Effector memory CD8-positive, alpha-beta T cell (primary cell): ENCODE measurements around the gene CCDC54.

Source experiments
- ATAC-seq: fragments of 150-1000 bp; cut with Tn5 transposase; replicated peaks from 2 replicates; pipeline ENCODE4 v1.10.0; 2021; ENCODE audit warnings: mild to moderate bottlenecking, moderate library complexity
- DNase-seq, 3 experiments: peaks; one replicate each; pipeline ENCODE4 v3.0.0; 2021
- H3K27ac Mint-ChIP-seq, 2 donors: one replicate each; pipeline ENCODE4 v1.8.0; 2022; ENCODE audit warnings: mild to moderate bottlenecking in 2 of 2, mixed read lengths in 2 of 2, moderate library complexity in 2 of 2
- H3K27me3 Mint-ChIP-seq, 2 donors: one replicate each; pipeline ENCODE4 v1.8.0; 2022; ENCODE audit warnings: mixed read lengths in 2 of 2
- H3K36me3 Mint-ChIP-seq: one replicate; pipeline ENCODE4 v1.8.0; 2022; ENCODE audit warnings: mild to moderate bottlenecking, moderate library complexity, mixed read lengths; ENCODE audit not compliant: insufficient read depth
- H3K4me1 Mint-ChIP-seq, 2 donors: one replicate each; pipeline ENCODE4 v1.8.0; 2022; ENCODE audit warnings: low read depth in 2 of 2, mixed read lengths in 2 of 2
- H3K4me3 Mint-ChIP-seq, 2 donors: one replicate each; pipeline ENCODE4 v1.8.0; 2022; ENCODE audit warnings: mild to moderate bottlenecking in 2 of 2, mixed read lengths in 2 of 2, moderate library complexity in 2 of 2
- H3K9me3 Mint-ChIP-seq, 2 donors: one replicate each; pipeline ENCODE4 v1.8.0; 2022; ENCODE audit warnings: mixed read lengths in 2 of 2

Gene CCDC54

DNA sequence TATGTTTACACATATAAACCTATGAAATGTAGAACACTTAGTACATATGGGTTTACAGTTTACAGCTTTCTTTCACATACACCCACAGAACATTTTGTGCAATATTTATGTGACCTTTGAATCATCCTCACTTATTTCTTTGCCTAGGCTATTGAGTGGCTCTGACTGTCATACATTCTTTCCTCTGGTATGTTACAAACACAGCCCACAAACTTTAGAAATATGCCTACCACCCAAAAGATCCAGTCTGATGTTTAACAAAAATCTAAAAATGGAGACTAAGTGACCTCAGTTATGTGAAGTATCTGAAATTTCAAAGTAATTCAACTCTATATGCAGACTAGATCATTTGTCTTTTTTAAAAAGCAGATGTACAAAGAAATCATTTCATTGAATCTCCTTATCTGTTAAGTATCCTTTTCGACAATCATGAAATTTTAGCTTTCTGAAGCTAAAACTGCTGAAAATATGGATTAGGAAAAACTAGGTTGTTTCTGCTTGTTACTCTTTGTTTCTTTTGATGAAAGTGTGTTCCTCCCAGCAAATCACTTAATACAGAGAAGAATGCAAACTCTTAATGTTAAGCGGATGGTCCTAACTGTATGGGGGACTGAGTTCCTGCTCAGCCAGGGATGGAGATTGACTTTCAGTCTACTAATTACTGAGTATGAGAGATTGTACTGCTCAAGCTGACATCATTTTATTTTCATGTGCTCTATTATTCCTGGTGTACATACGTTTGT is 27.7 kb downstream of the CCDC54 start:
- Mint-ChIP-seq H3K4me1 (no peaks in the 10 kb centered on the region), H3K27me3 (peaks cover 0 to 10% of the 10 kb centered on the region in 2 donors), H3K27ac (no peak overlapping the region), H3K36me3 (no peaks in the 10 kb centered on the region), H3K4me3 (no peak overlapping the region), H3K9me3 (peaks cover 3 to 9% of the 10 kb centered on the region in 2 donors)
- ATAC-seq (no peak), DNase-seq (no peak)

DNA sequence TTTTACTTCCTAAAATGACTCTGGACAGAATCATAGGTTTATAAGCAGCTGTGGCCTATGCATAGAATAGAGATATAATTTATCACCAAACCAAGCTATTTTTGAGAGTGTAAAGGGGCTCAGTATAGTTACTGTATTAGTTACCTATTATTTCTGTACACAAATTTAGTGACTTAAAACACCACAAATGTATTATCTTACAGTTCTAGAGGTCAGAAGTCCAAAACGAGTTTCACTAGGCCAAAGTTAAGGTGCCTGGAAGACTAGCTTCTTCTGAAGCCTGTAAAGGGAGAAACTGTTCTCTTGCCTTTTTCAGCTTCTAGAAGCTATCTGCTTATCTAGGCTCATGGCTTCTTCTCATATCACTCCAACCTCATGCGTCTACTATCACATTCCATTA is 30.1 kb downstream of the CCDC54 start:
- peaks cover 3 to 9% of the 10 kb centered on the region in 2 donors for H3K9me3 Mint-ChIP-seq
- peaks cover 0 to 10% of the 10 kb centered on the region in 2 donors for H3K27me3 Mint-ChIP-seq
- ATAC-seq (no peak), DNase-seq (no peak)
- no peaks in the 10 kb centered on the region for H3K4me1 Mint-ChIP-seq
- H3K36me3 Mint-ChIP-seq, result no peaks in the 10 kb centered on the region
- H3K27ac Mint-ChIP-seq, result no peak overlapping the region
- no peak overlapping the region for H3K4me3 Mint-ChIP-seq

- ATAC-seq (no peak), DNase-seq (no peak)
- H3K27ac Mint-ChIP-seq, result no peak overlapping the region
- H3K4me3 Mint-ChIP-seq, result no peak overlapping the region
- no peaks in the 10 kb centered on the region for H3K4me1 Mint-ChIP-seq
- peaks cover 3 to 9% of the 10 kb centered on the region in 2 donors for H3K9me3 Mint-ChIP-seq
- H3K36me3 Mint-ChIP-seq, result no peaks in the 10 kb centered on the region
- H3K27me3 Mint-ChIP-seq, result peaks cover 0 to 10% of the 10 kb centered on the region in 2 donors
Measured at GRCh38 chr3:107408513-107408912, 31.3 kb downstream of the CCDC54 start.

- ATAC-seq, result no peak
- Mint-ChIP-seq H3K4me3 (no peak overlapping the region), H3K4me1 (no peaks in the 10 kb centered on the region)
Measured at GRCh38 chr3:107409365-107409764, 32.1 kb downstream of the CCDC54 start.

DNA sequence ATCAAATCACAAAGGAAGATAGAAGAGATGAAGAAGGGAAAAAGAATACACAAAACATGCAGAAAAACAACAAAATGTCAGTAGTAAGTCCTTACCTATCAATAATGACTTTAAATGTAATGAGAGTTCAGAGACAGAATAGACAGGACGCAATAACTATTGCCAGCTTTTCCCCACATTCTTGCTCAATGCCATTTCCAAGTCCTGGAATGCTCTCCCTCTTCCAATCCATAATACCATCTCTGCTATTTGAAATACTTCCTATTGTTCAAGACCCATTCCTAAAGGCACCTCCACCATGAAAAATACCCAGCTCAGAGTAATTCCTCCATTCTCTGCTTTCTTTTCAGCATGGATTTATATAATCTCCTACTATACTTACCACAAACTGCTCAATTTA is 33.4 kb downstream of the CCDC54 start:
- Mint-ChIP-seq H3K27ac (no peak overlapping the region), H3K27me3 (peaks cover 0 to 10% of the 10 kb centered on the region in 2 donors), H3K4me3 (no peak overlapping the region), H3K36me3 (no peaks in the 10 kb centered on the region), H3K4me1 (no peaks in the 10 kb centered on the region), H3K9me3 (peaks cover 3 to 9% of the 10 kb centered on the region in 2 donors)
- no peak for ATAC-seq
- no peak for DNase-seq

More at GRCh38 chr3:107409365-107409764, 32.1 kb downstream of the CCDC54 start:
- Mint-ChIP-seq H3K27ac (no peak overlapping the region), H3K27me3 (peaks cover 0 to 10% of the 10 kb centered on the region in 2 donors), H3K9me3 (peaks cover 3 to 9% of the 10 kb centered on the region in 2 donors), H3K36me3 (no peaks in the 10 kb centered on the region)
- no peak for DNase-seq

GRCh38 chr3:107411056-107411455 is 33.8 kb downstream of the CCDC54 start:
- H3K27ac Mint-ChIP-seq, result no peak overlapping the region
- no peak for ATAC-seq
- H3K9me3 Mint-ChIP-seq, result peaks cover 3 to 9% of the 10 kb centered on the region in 2 donors
- no peaks in the 10 kb centered on the region for H3K4me1 Mint-ChIP-seq
- no peak overlapping the region for H3K4me3 Mint-ChIP-seq
- H3K27me3 Mint-ChIP-seq, result peaks cover 0 to 10% of the 10 kb centered on the region in 2 donors
- H3K36me3 Mint-ChIP-seq, result no peaks in the 10 kb centered on the region
- no peak for DNase-seq

- H3K4me3 Mint-ChIP-seq, result no peak overlapping the region
- no peak for ATAC-seq
Measured at GRCh38 chr3:107411779-107412178, 34.5 kb downstream of the CCDC54 start.

GRCh38 chr3:107412376-107412775 is 35.1 kb downstream of the CCDC54 start:
- H3K4me3 Mint-ChIP-seq, result no peak overlapping the region
- no peak overlapping the region for H3K27ac Mint-ChIP-seq
- peaks cover 3 to 9% of the 10 kb centered on the region in 2 donors for H3K9me3 Mint-ChIP-seq
- no peaks in the 10 kb centered on the region for H3K4me1 Mint-ChIP-seq
- peaks cover 7 to 15% of the 10 kb centered on the region in 2 donors for H3K27me3 Mint-ChIP-seq
- ATAC-seq (no peak), DNase-seq (no peak)
- H3K36me3 Mint-ChIP-seq, result no peaks in the 10 kb centered on the region

More at GRCh38 chr3:107411779-107412178, 34.5 kb downstream of the CCDC54 start:
- Mint-ChIP-seq H3K4me1 (no peaks in the 10 kb centered on the region), H3K36me3 (no peaks in the 10 kb centered on the region), H3K27ac (no peak overlapping the region), H3K9me3 (peaks cover 3 to 9% of the 10 kb centered on the region in 2 donors), H3K27me3 (peaks cover 1 to 12% of the 10 kb centered on the region in 2 donors)
- no peak for DNase-seq

DNA sequence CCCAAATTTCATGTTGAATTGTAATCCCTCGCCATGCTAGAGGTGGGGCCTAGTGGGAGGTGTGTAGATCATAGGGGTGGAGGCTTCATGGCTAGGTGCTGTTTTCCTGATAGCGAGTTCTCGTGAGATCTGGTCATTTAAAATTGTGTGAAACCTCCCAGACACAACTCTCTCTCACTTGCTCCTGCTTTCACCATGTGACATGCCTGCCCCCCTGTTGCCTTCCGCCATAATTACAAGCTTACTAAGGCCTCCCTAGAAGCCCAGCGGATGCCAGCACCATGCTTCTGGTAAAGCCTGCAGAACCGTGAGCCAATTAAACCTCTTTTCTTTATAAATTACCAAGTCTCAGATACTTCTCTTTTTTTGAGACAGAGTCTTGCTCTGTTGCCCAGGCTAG is 36.0 kb downstream of the CCDC54 start:
- Mint-ChIP-seq H3K9me3 (peaks cover 3 to 9% of the 10 kb centered on the region in 2 donors), H3K4me3 (no peak overlapping the region), H3K27ac (no peak overlapping the region), H3K27me3 (peaks cover 14 to 16% of the 10 kb centered on the region in 2 donors), H3K36me3 (no peaks in the 10 kb centered on the region), H3K4me1 (no peaks in the 10 kb centered on the region)
- ATAC-seq (no peak), DNase-seq (no peak)

GRCh38 chr3:107414325-107414964 is 37.2 kb downstream of the CCDC54 start:
- Mint-ChIP-seq H3K4me1 (no peaks in the 10 kb centered on the region), H3K27ac (no peak overlapping the region), H3K4me3 (no peak overlapping the region), H3K9me3 (peaks cover 2 to 3% of the 10 kb centered on the region in 2 donors), H3K36me3 (no peaks in the 10 kb centered on the region), H3K27me3 (peaks cover 14 to 16% of the 10 kb centered on the region in 2 donors)
- DNase-seq (no peak), ATAC-seq (peak; percentile 43)

DNA sequence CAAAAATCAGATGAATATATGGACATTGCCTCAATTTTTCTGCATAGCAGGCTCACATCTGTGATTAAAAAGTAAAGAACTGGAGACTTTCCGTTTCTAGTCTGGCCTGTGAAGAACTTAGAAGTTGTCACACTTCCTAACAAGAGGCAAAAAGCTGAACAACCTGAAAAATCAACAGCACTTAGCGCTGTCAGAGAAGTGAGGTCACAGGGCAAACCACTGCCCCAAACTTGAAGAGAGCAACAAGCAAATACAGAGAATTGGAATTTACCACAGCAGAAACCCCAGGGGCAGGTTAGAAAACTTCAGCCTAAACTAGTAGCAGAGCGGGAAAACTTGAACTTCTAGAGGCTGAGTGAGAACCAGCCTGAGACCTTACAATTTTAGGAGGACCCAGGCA is 38.9 kb downstream of the CCDC54 start:
- DNase-seq, result no peak
- no peaks in the 10 kb centered on the region for H3K36me3 Mint-ChIP-seq
- H3K27me3 Mint-ChIP-seq, result peaks cover 20 to 22% of the 10 kb centered on the region in 2 donors
- H3K4me1 Mint-ChIP-seq, result peaks cover 2 to 3% of the 10 kb centered on the region in 2 donors
- H3K27ac Mint-ChIP-seq, result no peak overlapping the region
- H3K4me3 Mint-ChIP-seq, result no peak overlapping the region
- ATAC-seq, result no peak
- no peaks in the 10 kb centered on the region for H3K9me3 Mint-ChIP-seq

DNA sequence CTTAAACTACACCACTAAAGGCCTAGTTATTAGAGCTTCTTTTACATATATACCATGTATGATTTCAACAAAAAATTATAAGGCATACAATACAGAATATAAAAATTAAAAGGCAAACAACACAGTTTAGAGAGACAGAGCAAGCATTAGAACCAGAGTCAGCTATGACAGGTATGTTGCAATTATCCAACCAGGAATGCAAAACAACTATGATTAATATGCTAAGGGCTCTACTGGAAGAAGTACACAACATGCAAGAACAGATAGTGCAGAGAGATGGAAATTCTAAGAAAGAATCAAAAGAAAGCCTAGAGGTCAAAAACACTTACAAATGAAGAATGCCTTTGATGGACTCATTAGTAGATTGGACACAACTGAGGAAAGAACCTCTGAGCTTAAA is 39.6 kb downstream of the CCDC54 start:
- Mint-ChIP-seq H3K27ac (no peak overlapping the region), H3K36me3 (no peaks in the 10 kb centered on the region), H3K4me1 (peaks cover 3% of the 10 kb centered on the region in 2 donors), H3K27me3 (peaks cover 23 to 27% of the 10 kb centered on the region in 2 donors), H3K9me3 (no peaks in the 10 kb centered on the region), H3K4me3 (no peak overlapping the region)
- ATAC-seq, result no peak
- DNase-seq, result no peak

DNA sequence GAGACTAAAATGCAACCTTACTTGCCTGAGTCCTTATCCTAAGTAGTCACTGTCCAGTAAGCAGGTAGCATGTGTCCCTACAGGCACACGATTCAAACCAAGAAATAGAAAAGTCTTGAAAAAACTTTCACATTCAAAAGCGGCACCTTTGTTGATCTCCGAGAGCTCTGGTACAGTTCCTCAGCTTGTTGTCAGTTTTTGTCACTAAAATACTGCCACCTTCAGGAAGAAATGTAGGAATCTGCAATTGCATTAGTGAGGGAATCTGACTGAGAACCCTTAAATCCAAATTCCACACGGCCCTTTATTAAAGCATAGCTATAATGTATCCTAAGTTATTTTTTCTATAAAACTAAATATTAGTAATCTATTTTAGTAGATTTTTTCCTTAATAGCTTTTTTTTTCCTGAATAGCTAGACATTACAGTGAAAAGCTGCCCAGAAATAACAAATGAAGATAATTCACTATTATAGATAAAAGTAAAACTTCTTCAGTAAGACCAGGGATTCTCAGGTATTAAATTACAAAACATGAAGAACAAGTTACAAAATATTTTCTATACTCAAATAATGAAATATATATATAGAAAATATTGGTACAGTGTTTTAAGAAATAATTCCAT is 44.0 kb downstream of the CCDC54 start:
- peak; percentile 81 for ATAC-seq
- H3K9me3 Mint-ChIP-seq, result no peaks in the 10 kb centered on the region
- H3K4me1 Mint-ChIP-seq, result peaks cover 3% of the 10 kb centered on the region in 2 donors
- peak in 1 of 3 experiments; percentile 18 for DNase-seq
- no peak overlapping the region for H3K27ac Mint-ChIP-seq
- peak overlapping the region in 1 of 2 donors; percentile 43 for H3K4me3 Mint-ChIP-seq
- peaks cover 23 to 33% of the 10 kb centered on the region in 2 donors for H3K27me3 Mint-ChIP-seq
- no peaks in the 10 kb centered on the region for H3K36me3 Mint-ChIP-seq
